ENCODE data around the gene TMEM191C.
"Not testable (repeated sequence)": the region's sequence is repeated elsewhere in the genome, so short reads cannot be mapped to it uniquely, and the experiment has no call there.

Gene TMEM191C

DNA sequence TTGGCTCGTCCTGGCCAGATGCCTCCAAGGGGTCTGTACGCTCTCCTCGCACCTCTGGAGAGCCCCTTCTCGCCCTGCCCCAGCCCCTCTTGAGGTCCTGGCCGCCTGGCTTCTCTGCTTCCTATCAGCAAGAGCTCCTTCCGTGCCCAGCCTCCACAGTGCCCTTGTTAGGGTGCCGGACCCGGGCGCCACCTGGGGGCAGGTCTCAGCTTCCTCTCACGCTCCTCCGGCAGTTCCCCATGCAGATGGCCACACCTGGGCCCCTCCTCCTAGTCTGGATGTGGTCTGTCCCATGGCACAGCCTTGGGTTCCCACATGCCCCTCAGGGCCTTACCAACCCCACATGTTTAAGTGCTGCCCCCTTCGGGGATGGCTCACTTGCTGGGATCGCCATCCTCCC lies 6.5 kb downstream of the TMEM191C start:
- DNase-seq = not testable (repeated sequence)

DNA sequence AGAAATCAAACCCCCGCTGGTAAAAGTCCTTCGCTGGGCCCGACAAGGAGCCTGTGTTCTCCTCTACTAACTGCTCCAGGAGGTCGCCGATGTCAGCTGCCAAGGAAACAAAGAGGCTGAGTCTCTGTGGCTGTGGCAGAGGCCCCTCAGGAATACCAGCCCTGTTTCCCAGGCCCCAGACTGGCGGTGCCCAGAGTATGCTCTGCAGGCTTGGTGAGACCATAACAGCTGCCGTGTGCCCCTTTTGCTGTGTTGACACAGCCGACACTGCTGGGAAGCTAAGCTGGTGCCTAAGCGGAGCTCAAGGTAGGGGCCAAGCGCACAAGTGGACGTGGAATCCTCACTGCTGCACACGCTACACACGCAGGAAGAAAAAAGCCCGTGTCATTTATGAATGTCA lies 16.9 kb downstream of the TMEM191C start:
- DNase-seq = not testable (repeated sequence)

DNA sequence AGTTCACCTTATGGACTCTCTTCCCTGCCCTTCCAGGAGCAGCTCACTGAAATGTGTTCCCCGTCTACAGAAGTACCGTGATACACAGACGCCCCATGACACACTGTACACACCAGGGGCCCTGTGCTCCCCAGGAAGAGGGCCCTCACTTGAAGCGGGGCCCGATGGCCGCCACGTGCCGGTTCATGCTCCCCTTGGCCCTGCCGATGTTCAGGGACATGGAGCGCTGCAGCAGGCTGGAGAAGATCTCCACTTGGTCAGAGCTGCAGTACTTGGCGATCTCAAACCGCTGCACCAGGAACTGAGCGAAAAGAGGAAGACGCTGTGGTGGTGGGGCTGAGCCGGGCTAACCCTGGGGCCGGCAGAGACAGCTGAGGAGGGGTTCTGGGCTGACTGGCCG lies 20.5 kb downstream of the TMEM191C start:
- DNase-seq = not testable (repeated sequence)

DNA sequence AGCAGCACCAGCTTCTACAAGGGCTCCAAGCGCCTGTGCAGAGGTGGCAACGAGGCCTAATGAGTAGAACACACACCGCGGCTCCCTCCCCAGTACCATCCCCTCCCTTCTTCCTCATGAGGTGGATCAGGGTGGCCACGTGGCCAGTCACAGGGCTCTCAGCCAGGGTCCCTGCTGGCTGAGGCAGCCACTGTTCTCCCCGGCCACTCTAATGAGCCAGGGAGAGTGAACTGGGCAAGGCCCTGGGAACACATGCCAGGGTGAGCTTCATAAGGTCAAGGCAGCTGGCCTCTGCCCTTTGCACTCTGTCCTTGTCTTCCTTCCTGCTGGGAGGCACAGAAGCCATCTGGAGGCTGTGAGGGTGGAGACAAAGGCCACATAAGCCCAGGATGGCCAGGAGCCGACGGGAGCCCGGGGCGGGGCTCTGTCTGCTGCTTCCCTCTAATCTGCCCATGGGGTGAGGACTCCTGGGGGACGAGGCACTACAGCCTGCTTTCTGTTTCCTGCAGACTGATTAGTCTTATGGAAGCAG lies 22.0 kb downstream of the TMEM191C start:
- not testable (repeated sequence) for DNase-seq

DNA sequence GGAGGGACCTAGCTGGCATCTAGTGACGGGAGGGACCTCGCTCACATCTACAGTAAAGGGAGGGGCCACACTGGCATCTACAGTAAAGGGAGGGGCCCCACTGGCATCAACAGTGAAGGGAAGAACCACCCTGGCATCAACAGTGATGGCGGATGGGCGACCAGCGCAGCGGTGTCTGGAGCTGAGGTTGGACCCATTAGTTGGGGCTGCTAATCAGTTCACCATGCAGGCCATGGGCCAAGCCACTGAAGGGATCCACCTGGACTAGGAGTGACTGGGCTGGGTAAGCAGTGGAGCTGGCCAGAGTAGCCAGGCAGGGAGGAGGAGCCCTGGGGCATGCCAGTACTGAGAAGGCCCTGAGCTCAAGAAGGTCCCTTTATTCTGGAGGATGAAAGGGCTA lies 23.4 kb downstream of the TMEM191C start:
- DNase-seq = not testable (repeated sequence)

DNA sequence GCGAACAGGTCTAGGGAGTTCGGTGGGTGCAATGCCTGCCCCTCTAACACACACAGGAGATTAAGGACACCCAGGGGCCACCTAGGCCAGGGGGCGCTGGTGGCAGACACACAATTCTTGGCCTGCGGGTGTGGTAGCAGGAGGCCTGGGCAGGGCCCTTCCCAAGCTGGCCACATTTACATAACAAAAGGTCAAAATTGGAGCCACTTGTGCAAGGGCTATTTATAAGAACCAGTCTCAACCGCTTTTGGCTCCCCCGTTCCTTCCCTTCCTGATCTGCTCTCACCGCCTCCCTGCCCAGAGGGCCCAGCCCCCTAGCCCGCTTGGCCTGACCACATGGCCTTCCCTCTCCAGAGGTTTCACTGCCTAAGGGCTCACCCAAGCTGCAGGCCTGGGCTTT lies 25.1 kb downstream of the TMEM191C start:
- not testable (repeated sequence) for DNase-seq

DNA sequence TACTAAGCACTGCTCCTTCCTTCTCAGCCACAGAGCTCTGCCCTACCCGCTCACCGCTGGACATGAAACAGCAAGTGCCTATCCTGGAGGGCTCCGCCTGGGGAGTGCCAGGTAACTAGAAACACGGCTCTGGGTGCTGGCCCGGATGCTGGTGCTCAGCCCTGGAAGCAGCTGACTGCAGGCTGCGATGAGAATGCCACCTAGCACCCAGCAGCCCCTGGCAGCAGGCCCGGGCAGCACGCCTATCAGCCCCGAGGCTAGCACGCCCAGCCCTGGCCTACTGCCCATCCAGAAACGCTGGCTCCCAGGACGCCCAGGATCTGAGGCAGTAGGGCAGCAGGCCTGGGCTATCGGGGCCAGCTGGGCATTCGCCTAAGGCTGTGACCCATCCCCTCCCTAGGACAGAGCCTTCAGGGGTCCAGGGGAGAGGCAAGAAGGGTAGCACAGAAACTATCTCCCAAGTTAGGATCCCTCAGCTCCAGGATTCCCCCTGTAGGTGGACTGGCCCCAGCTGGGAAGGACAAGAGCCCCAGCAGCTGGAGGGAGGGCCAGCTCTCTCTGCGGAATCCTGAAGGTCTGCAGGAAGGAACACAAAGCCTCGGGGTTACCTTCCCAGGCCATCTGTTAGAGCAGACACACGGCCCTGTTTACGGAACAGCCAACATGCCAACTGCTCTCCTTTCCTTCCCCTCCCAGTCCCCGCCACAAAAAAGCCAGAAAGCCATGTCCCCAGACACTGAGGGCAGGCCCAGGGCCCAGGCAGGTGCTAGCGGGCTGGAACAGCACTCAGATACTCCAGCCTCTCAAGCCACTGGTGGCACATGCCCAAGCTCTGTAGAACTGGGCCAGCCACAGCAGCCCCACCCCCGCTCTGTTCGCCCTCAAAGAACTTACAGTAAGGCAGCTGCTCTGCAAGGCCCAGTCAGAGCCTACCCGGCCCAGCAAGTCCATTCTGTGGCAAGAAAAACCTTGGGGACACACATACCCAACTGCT lies 26.9 kb downstream of the TMEM191C start:
- DNase-seq = not testable (repeated sequence)

DNA sequence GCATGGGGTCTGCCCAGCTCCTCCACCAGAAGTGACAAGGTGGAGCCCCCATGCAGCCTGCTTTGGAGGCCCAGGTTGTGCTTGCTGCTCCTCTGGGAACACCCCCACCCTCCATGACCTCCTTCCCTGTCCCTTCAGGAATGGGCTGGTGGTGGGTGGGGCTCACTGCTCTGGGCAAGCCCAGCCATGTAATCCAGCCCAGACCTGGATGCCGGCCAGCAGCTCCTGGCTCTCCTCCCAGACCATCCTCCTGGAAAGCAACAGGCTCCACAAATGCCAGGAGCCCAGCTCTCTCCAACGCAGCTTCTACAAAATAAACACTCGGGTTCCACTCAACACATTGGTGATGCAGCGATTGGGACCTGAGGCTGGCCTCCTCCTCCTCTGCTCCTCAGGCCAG lies 30.8 kb downstream of the TMEM191C start:
- not testable (repeated sequence) for DNase-seq

DNA sequence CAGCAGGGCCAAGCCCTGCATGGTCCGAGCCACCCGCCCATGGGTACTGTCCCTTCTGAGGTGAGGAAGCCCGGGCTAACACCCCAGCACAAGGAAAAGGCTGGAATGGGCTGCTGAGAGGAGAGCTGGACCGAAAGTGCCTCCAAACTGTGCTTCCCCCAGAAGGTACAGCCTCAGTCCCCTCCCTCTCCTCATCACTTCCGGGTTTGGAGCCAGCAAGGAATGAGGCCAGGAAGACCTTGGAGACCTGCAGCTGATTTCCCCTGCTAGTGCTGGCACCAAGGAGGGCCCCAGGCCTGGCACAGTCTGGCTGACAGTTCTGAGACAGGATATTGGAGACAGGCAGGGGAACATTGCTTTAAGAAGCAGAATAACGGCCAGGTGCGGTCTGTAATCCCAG lies 31.3 kb downstream of the TMEM191C start:
- DNase-seq = not testable (repeated sequence)

DNA sequence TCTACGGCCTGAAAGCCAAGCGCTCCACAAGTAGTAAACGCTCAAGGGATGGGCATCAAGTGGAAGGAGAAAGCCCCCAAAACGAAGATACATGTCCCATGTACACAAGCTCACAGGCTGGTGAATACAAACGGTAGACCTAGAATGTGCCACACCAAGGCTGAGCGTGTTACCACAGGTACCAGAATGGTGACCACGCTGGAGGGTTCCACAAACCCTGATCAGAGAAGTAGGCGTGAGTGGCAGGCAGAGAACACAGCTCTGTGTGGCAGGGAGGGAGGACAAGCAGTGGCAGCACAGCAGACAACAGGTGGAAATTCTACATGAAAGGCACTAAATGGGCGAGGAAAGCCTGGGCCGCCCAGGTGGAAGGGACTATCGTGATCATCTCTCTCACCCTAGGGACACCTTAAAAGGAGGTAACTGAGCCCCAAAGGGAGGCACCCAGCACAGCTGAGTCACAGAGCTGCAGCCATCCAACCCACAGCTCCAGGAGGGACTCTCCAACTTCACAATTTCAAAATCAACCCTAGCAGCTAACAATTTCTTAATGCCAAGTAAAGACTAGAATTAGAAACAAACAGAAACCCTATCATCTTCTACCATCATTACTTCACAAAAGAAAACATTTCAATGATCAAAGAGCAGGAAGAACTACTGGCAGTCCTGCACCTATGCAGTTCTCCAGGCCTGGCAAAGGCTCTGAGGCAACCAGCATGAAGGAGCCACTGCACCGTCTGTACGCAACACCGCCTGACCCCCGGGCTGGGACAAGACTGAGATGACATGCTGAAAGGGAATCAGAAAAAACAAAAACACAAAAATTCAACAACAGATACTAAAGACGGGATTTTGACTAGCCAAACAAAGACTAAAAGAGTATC lies 32.7 kb downstream of the TMEM191C start:
- DNase-seq = not testable (repeated sequence)

DNA sequence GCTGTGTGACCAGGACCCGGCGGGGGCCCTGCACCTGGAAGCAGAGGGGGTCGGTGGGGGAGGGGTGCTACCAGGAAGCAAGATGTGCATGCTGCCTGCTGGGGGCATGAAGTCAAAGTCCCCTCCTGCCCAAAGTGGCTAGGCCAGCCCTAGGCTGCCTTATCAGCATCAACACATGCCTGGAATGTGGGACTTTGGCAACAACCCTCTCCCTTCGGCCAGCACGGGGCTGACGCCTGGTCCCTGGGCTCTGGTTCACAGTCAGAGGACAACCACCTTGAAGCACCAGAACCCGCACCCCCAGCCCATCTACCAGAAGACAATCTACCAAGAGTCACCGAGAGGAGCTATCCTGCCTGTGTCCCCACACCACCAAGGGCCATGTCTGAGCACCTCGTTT lies 43.2 kb downstream of the TMEM191C start:
- DNase-seq = not testable (repeated sequence)

DNA sequence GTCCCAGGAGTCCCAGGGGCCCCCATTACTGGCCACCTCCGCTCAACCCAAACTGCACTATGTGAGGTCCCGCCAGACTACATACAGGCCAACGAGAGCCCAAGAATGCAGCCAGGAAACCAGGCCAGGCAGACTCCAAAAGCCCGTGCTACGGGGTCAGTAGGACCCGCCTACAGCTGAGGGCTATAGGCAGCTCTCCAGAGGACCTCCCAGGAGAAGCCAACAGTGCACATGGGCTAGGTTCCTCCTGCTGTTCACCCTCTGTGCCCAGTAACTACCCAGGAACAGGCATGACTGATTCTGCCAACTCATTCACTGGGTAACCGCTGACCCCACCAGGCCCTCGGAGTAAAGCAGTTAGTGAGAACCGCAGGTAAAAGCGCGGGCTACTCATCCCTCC lies 44.8 kb downstream of the TMEM191C start:
- DNase-seq = not testable (repeated sequence)

DNA sequence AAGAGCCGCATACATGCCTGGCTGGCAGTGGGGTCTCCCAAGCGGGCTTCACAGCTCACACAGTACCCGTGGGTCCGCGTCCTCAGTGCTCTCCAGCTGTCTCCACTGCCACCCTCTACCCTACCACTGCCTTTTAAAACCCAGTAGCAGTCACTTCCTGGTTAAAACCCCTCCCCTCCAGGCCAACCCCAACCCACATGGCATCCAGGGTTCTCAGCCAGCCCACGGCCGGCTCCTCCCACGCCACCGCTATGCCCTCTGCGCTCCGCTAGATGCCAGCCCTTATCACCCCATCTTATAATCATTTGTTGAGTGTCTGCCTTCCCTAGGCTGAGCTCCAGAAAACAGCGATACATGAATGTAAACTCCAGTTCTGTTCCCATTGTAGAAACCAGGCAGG lies 46.9 kb downstream of the TMEM191C start:
- not testable (repeated sequence) for DNase-seq

DNA sequence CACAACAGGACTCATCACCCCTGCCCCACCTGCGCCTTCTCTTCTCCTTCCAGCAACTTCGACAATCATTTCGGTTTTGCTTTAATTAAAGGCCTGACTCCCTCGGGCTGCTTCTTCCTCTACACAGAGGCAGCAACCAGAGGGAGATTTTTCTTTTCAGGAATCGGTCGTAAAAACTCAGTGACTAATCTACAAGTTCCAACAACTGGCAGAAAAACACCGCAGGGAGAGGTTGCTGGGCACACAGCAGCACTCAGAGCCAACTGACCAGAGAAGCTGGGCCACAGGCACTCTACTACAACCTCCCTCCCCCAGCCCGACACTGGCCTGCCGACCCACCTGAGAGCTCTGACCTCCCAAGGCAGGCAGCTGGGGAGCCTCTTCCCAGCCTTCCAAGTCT lies 48.0 kb downstream of the TMEM191C start:
- DNase-seq = not testable (repeated sequence)

DNA sequence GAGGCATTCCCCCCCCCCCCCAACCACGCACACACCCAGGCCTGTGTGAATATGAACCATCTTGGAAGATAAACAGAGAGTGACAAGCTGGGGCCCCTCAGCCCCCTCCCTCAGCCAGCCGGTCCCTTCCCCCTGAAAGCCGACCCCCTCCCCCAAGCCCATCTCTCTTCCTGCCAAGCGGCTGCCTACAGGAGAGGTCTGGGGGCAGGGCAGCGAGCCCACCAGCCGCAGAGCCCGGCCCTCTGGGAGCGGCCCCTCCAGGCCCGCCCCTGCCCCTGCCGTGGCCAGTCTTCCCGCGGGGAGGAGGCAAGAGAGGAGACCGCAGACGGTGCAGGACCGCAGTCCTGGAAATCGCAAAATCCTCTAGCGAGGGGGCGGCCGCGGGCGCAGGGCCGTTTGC lies 49.3 kb downstream of the TMEM191C start:
- not testable (repeated sequence) for DNase-seq

DNA sequence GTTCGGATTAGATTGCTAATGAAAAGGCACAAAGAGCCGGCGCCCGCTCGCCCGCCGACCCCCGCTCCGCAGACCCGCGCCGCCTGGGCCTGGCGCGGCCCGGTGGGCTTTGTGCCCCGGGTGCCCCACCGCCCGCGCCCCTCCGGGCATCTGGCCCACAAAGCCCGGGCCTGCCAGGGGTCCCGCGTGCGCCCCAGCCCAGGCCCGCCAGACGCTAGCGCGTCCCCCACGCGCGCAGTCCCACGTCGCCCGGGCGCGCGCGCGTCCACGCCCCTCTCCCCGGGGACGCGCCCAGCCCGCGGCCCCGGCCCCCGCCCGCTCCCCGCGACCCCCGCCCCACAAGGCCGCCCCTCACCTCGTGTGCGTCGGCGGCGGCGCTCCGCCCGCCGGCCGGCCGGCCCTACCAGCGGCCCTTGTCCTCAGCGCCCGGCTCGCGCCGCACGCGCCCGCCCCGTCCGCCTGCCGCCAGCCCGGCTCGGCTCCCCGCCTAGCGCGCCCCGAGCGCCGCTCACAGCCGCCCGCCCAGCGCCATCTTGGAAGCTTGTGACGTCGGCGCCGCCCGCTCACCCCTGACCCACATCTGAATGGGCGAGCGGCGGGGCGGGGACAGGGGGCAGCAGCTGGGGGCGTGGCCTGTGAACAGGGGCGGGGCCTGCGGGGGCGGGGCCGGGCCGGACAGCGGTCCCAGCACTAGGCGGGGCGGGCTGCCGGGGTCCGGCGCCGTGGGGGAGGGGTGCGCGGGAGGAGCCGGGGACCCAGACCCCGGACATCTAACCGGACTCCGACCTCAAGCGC lies 50.0 kb downstream of the TMEM191C start:
- DNase-seq = not testable (repeated sequence)
